GM13976 (cell line): ENCODE results near the gene SP2.

Experiments used
- DNase-seq: peaks from one replicate; pipeline ENCODE4 v3.0.0; 2012; ENCODE audit warnings: low spot score
- in situ Hi-C: fragments of 300-500 bp; cut with MboI; formaldehyde crosslinking; loops from one replicate; pipeline ENCODE4 v1.12.0; 2022; ENCODE audit warnings: low sequenced_read_pairs, mixed read lengths, inconsistent platforms; ENCODE audit not compliant: unreplicated experiment
- TF ChIP-seq, protein P1 (sequence below): IDR thresholded peaks from 2 replicates; pipeline ENCODE4 v1.5.1; 2012; ENCODE audit warnings: borderline replicate concordance, mild to moderate bottlenecking; ENCODE audit not compliant: insufficient read depth; ENCODE audit errors: extremely low read depth, missing control alignments, control extremely low read depth

Gene SP2

GRCh38 chr17:47897561-47897960 lies 1.5 kb downstream of the SP2 start:
- in situ Hi-C loops, result no loop called here
- TF ChIP-seq, protein P1, sequence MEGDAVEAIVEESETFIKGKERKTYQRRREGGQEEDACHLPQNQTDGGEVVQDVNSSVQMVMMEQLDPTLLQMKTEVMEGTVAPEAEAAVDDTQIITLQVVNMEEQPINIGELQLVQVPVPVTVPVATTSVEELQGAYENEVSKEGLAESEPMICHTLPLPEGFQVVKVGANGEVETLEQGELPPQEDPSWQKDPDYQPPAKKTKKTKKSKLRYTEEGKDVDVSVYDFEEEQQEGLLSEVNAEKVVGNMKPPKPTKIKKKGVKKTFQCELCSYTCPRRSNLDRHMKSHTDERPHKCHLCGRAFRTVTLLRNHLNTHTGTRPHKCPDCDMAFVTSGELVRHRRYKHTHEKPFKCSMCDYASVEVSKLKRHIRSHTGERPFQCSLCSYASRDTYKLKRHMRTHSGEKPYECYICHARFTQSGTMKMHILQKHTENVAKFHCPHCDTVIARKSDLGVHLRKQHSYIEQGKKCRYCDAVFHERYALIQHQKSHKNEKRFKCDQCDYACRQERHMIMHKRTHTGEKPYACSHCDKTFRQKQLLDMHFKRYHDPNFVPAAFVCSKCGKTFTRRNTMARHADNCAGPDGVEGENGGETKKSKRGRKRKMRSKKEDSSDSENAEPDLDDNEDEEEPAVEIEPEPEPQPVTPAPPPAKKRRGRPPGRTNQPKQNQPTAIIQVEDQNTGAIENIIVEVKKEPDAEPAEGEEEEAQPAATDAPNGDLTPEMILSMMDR, result no peak
- no peak for DNase-seq

GRCh38 chr17:47898241-47898640 lies 2.2 kb downstream of the SP2 start:
- in situ Hi-C loops, result no loop called here
- no peak for DNase-seq
- TF ChIP-seq, protein P1, result no peak

- no peak for DNase-seq
- TF ChIP-seq, protein P1, result no peak
- in situ Hi-C loops, result no loop called here
Observed at GRCh38 chr17:47899643-47900042, 3.6 kb downstream of the SP2 start.

- in situ Hi-C loops, result no loop called here
- TF ChIP-seq, protein P1, result no peak
- DNase-seq, result no peak
Observed at GRCh38 chr17:47901423-47901822, 5.4 kb downstream of the SP2 start.

GRCh38 chr17:47902039-47902744 lies 6.2 kb downstream of the SP2 start:
- in situ Hi-C loops, result no loop called here
- TF ChIP-seq, protein P1, result no peak
- no peak for DNase-seq

DNA sequence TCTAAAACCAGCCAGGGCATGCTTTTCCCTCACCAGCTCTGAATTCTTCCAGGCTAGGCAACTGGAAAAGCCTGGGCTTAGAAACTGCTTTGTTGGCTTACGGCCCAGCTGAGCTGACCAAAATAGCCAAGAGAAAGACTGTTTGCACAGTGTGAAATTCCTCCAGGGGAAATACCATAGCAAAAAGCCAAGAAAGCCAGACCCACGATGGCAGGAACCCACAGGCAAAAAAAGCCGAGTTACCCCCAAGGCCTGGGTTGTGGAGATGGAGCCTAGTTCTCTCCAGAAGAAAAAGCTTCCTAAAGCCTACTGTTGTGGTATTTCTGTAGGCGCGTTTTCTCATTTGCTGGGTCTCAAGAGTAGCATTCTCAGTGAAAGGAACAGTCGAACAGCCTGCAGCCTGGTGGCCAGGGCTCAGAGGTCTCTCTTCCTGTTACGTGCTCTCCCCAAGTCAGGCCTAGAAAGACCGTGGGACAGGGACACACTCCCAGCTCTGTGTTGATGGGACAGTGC lies 9.2 kb downstream of the SP2 start:
- in situ Hi-C loops, result no loop called here
- DNase-seq, result no peak
- TF ChIP-seq, protein P1, result no peak
